Measurements from ENCODE around the gene LSM4. TPM values are rescaled to one million over a fixed set of nuclear protein-coding genes. Genes with fewer than 3 reads are reported as not detected.

Gene LSM4
- total and polyA plus RNA-seq, 2 of the 13 experiments (the other 11 are each of a cell fraction or from before 2014, with no cell fraction given), result 65.8 to 166 TPM

DNA sequence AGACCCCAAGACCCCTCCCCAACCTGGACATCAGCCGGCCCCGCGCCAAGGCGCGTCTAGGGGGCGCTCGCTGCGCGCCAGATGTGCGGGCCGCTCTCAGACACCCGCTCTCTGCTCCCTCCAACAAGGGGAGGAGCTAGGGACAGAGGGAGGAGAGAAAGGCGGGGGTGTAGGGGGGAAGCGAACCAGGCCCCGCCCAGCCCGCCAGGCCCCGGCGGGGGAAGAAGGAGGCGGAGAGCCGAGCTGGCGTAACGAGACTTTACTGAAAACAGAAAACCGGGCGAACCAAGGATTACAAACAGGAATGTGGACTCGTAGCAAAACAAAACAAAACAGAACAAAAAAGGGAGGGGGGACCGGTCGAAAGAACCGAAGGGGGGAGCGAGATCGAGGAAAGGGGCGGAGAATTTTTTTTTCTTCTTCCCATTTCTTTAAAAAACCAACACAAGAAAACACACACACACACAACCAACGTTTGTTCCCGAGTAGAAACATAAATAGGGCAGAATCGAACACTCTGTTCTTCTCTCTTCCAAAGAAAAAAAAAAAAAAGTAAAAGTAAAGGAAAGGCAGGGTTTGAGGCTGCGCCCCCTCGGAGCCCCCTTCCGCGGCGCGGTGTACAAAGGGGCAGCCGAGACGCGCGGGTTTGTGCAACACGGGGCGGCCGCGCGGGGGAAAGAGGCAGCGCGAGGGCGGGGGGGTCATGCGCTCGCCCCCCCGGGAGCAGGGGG lies 43.2 kb downstream of the LSM4 start (continued):
- TF ChIP-seq MXI1 (IDR thresholded peaks at IDR 0.05; ENCODE audit: borderline replicate concordance, low read depth, low read length) (peak; percentile 62; the same call in 1 of the 3 replicates), ZSCAN12 (CRISPR knock-in tag; IDR thresholded peaks at IDR 0.05) (0 out of 2 replicates have a peak, but pooled peaks have one; percentile 6), ISL2 (CRISPR knock-in tag; IDR thresholded peaks at IDR 0.05) (peak; percentile 48; the same call in 1 of the 2 replicates), ZNF44 (CRISPR knock-in tag; IDR thresholded peaks at IDR 0.05) (0 out of 2 replicates have a peak, but pooled peaks have one; percentile 30), ZNF672 (CRISPR knock-in tag; IDR thresholded peaks at IDR 0.05) (no peak), POLR2G (IDR thresholded peaks at IDR 0.05; ENCODE audit: low read depth, low read length) (peak; percentile 74), SSRP1 (CRISPR knock-in tag; IDR thresholded peaks at IDR 0.05) (no peak), NPAS2 (CRISPR knock-in tag; IDR thresholded peaks at IDR 0.05; ENCODE audit: borderline replicate concordance) (no peak), TEAD3 (CRISPR knock-in tag; optimal IDR thresholded peaks at IDR 0.05; ENCODE audit: borderline replicate concordance) (no peak), ZNF773 (CRISPR knock-in tag; IDR thresholded peaks at IDR 0.05; ENCODE audit: borderline replicate concordance) (no peak), MTF1 (CRISPR knock-in tag; IDR thresholded peaks at IDR 0.05) (no peak), NKX3-1 (CRISPR knock-in tag; IDR thresholded peaks at IDR 0.05) (no peak), ZNF10 (CRISPR knock-in tag; IDR thresholded peaks at IDR 0.05; ENCODE audit: borderline replicate concordance, low read depth) (no peak), ZFP37 (CRISPR knock-in tag; IDR thresholded peaks at IDR 0.05; ENCODE audit: borderline replicate concordance) (peak; percentile 56; the same call in 1 of the 2 replicates), FLYWCH1 (CRISPR knock-in tag; IDR thresholded peaks at IDR 0.05) (no peak), ZBTB21 (CRISPR knock-in tag; IDR thresholded peaks at IDR 0.05) (no peak), ZNF878 (CRISPR knock-in tag; IDR thresholded peaks at IDR 0.05) (peak; percentile 89; the same call in 1 of the 2 replicates), CENPT (CRISPR knock-in tag; IDR thresholded peaks at IDR 0.05; ENCODE audit: low read depth) (no peak), TCF7 (IDR thresholded peaks at IDR 0.05; ENCODE audit: low read depth) (no peak)
- TF ChIP-seq, protein P1, sequence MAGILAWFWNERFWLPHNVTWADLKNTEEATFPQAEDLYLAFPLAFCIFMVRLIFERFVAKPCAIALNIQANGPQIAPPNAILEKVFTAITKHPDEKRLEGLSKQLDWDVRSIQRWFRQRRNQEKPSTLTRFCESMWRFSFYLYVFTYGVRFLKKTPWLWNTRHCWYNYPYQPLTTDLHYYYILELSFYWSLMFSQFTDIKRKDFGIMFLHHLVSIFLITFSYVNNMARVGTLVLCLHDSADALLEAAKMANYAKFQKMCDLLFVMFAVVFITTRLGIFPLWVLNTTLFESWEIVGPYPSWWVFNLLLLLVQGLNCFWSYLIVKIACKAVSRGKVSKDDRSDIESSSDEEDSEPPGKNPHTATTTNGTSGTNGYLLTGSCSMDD (CRISPR knock-in tag; IDR thresholded peaks at IDR 0.05), result no peak
- TF ChIP-seq, protein P2, sequence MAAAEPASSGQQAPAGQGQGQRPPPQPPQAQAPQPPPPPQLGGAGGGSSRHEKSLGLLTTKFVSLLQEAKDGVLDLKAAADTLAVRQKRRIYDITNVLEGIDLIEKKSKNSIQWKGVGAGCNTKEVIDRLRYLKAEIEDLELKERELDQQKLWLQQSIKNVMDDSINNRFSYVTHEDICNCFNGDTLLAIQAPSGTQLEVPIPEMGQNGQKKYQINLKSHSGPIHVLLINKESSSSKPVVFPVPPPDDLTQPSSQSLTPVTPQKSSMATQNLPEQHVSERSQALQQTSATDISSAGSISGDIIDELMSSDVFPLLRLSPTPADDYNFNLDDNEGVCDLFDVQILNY (CRISPR knock-in tag; conservative IDR thresholded peaks at IDR 0.05), result no peak
- TF ChIP-seq, protein P3, sequence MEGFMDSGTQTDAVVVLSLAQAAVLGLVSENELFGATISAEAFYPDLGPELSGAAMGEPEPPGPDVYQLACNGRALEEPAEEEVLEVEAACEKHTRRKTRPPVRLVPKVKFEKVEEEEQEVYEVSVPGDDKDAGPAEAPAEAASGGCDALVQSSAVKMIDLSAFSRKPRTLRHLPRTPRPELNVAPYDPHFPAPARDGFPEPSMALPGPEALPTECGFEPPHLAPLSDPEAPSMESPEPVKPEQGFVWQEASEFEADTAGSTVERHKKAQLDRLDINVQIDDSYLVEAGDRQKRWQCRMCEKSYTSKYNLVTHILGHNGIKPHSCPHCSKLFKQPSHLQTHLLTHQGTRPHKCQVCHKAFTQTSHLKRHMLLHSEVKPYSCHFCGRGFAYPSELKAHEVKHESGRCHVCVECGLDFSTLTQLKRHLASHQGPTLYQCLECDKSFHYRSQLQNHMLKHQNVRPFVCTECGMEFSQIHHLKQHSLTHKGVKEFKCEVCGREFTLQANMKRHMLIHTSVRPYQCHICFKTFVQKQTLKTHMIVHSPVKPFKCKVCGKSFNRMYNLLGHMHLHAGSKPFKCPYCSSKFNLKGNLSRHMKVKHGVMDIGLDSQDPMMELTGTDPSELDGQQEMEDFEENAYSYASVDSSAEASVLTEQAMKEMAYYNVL (CRISPR knock-in tag; IDR thresholded peaks at IDR 0.05; ENCODE audit: borderline replicate concordance), result no peak
- TF ChIP-seq, protein P4, sequence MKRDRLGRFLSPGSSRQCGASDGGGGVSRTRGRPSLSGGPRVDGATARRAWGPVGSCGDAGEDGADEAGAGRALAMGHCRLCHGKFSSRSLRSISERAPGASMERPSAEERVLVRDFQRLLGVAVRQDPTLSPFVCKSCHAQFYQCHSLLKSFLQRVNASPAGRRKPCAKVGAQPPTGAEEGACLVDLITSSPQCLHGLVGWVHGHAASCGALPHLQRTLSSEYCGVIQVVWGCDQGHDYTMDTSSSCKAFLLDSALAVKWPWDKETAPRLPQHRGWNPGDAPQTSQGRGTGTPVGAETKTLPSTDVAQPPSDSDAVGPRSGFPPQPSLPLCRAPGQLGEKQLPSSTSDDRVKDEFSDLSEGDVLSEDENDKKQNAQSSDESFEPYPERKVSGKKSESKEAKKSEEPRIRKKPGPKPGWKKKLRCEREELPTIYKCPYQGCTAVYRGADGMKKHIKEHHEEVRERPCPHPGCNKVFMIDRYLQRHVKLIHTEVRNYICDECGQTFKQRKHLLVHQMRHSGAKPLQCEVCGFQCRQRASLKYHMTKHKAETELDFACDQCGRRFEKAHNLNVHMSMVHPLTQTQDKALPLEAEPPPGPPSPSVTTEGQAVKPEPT (CRISPR knock-in tag; IDR thresholded peaks at IDR 0.05; ENCODE audit: low read depth), result no peak
